ENCODE data around the gene MYO1F.
"Not testable (repeated sequence)": the region's sequence is repeated elsewhere in the genome, so short reads cannot be mapped to it uniquely, and the experiment has no call there.

MYO1F gene

GRCh38 chr19:8577247-8577646, at the start of gene MYO1F:
TSS of gene MYO1F (minus strand) at chr19:8577442. CDS start at chr19:8577309, 133 bp downstream.
- peak within 1 kb of the TSS; percentile 59 for H3K4me3 ChIP-seq (ENCODE audit: low read depth, low read length)
- DNase-seq (ENCODE audit: low read depth): no peak
- no peak for TF ChIP-seq CTCF (IDR thresholded peaks at IDR 0.05; ENCODE audit: low read depth, low read length, missing control alignments)

DNA sequence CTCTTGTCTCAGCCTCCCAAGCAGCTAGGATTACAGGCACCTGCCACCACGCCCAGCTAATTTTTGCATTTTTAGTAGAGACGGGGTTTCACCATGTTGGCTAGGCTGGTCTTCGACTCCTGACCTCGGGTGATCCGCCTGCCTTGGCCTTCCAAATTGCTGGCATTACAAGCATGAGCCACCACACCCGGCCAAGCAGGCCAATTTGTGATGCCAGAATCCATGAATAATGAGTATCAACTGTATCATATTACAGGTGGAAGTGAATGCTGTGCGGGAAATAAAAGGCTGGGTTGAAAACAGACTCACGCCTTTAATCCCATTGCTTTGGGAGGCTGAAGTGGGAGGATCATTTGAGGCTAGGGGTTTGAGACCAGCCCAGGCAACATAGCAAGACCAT, 49.6 kb upstream of the MYO1F start:
- TF ChIP-seq CTCF (IDR thresholded peaks at IDR 0.05; ENCODE audit: low read depth, low read length, missing control alignments): no peak
- no peak for DNase-seq (ENCODE audit: low read depth)

GRCh38 chr19:8622886-8623285, 45.6 kb upstream of the MYO1F start:
- DNase-seq (ENCODE audit: low read depth); H3K4me3 ChIP-seq (ENCODE audit: low read depth, low read length): not testable (repeated sequence)

More for the DNA sequence above, 49.6 kb upstream of the MYO1F start:
- no peak overlapping the region for H3K4me3 ChIP-seq (ENCODE audit: low read depth, low read length)

DNA sequence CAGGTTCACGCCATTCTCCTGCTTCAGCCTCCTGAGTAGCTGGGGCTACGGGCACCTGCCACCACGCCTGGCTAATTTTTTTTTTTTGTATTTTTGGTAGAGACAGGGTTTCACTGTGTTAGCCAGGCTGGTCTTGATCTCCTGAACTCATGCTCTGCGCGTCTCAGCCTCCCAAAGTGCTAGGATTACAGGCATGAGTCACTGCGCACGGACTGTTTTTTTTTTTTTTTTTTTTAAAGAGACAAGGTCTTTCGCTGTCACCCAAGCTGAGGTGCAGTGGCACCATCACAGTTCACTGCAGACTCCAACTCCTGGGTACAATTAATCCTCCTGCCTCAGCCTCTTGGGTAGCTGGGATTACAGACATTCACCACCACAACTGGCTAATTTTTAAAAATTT, 41.5 kb upstream of the MYO1F start:
- no peak for DNase-seq (ENCODE audit: low read depth)
- H3K4me3 ChIP-seq (ENCODE audit: low read depth, low read length): no peak overlapping the region
- no peak for TF ChIP-seq CTCF (IDR thresholded peaks at IDR 0.05; ENCODE audit: low read depth, low read length, missing control alignments)

- no peak for TF ChIP-seq CTCF (IDR thresholded peaks at IDR 0.05; ENCODE audit: low read depth, low read length, missing control alignments)
- H3K4me3 ChIP-seq (ENCODE audit: low read depth, low read length): no peak overlapping the region
- DNase-seq (ENCODE audit: low read depth): no peak
These were observed 40.7 kb upstream of the MYO1F start for GRCh38 chr19:8617984-8618383.

GRCh38 chr19:8617325-8617724, 40.1 kb upstream of the MYO1F start:
- not testable (repeated sequence) for H3K4me3 ChIP-seq (ENCODE audit: low read depth, low read length); DNase-seq (ENCODE audit: low read depth)

GRCh38 chr19:8616861-8617260, 39.6 kb upstream of the MYO1F start:
- no peak overlapping the region for H3K4me3 ChIP-seq (ENCODE audit: low read depth, low read length)
- TF ChIP-seq CTCF (IDR thresholded peaks at IDR 0.05; ENCODE audit: low read depth, low read length, missing control alignments): no peak
- no peak for DNase-seq (ENCODE audit: low read depth)

DNA sequence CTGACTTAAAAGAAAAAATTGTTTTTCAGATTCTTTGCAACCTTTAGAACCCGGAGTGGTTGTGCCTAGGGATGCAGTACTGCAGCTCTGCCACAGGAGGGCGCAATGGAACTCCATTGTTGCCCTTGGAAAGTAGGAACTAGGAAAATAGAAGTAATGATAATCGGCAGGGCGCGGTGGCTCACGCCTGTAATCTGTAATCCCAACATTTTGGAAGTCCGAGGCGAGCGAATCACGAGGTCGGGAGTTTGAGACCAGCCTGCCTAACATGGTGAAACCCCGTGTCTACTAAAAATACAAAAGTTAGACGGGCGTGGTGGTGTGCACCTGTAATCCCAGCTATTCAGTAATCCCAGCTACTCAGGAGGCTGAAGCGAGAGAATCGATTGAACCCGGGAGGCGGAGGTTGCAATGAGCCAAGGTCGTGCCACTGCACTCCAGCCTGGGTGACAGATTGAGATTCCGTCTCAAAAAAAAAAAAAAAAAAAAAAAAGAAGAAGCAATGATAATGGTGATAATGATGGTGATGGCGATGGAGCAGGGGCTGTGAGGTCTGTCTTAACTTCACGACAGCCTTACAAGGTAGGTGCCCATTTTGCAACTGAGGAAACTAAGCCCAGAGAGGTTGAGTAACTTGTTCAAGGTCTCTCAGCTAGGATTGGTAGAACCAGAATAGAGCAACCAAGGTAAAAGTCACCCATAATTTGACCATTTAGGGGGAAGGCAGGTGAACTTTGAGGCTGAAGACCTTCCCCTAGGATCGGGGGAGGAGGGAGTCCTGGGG, 38.8 kb upstream of the MYO1F start:
- DNase-seq (ENCODE audit: low read depth): no peak
- no peak overlapping the region for H3K4me3 ChIP-seq (ENCODE audit: low read depth, low read length)
- peak; percentile 81 for TF ChIP-seq CTCF (IDR thresholded peaks at IDR 0.05; ENCODE audit: low read depth, low read length, missing control alignments)
